ENCODE results near the gene ELF1.

DNA sequence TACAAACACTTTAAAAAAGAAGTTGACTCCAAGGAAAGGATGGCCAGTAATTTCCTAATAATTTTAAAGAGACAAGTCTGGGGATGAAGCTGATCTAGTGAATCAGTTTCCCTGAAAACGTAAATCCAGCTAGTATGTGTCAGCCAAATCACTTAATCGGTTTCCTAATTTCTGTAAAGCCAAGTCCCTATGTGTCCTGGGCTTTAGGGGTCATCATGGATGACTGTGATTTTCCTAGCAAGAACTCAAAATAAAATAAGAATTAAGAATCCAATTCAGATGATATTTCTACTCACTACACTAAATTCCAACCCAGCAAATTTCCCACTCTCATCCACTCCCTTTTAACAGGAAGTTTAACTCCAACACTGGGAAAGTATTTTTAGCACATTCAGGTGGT, 35.9 kb downstream of the ELF1 start:
- TF ChIP-seq, protein P1, sequence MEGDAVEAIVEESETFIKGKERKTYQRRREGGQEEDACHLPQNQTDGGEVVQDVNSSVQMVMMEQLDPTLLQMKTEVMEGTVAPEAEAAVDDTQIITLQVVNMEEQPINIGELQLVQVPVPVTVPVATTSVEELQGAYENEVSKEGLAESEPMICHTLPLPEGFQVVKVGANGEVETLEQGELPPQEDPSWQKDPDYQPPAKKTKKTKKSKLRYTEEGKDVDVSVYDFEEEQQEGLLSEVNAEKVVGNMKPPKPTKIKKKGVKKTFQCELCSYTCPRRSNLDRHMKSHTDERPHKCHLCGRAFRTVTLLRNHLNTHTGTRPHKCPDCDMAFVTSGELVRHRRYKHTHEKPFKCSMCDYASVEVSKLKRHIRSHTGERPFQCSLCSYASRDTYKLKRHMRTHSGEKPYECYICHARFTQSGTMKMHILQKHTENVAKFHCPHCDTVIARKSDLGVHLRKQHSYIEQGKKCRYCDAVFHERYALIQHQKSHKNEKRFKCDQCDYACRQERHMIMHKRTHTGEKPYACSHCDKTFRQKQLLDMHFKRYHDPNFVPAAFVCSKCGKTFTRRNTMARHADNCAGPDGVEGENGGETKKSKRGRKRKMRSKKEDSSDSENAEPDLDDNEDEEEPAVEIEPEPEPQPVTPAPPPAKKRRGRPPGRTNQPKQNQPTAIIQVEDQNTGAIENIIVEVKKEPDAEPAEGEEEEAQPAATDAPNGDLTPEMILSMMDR (IDR thresholded peaks at IDR 0.05) = no peak
- no peak for TF ChIP-seq POLR2A (IDR thresholded peaks at IDR 0.05)

Measured in esophagus squamous epithelium (tissue), 4 donors.